GM18907 (cell line): ENCODE measurements around the gene SPECC1.
A peak's percentile ranks its signal among the peaks of the same experiment; 100 is the strongest.
"Not testable (repeated sequence)": the region's sequence is repeated elsewhere in the genome, so short reads cannot be mapped to it uniquely, and the experiment has no call there.

ENCODE experiments used
- ATAC-seq: cut with Tn5 transposase; IDR thresholded peaks from one replicate; pipeline ENCODE4 v1.9.1; 2021; ENCODE audit warnings: mild to moderate bottlenecking, moderate library complexity; ENCODE audit not compliant: unreplicated experiment

SPECC1 gene

DNA sequence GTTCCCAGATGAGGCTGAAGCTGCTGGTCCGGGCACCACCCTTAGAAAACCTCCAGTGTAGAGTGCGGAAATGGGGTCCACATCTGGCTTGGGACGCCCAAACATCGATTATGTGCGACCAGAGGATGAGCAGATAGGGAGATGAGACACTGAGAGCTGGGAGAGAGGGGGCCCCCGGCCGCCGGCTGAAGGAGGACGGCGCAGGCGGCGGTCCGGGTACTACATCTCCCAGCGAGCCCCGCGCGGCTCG lies 182 bp upstream of the SPECC1 start:
- ATAC-seq: no peak

DNA sequence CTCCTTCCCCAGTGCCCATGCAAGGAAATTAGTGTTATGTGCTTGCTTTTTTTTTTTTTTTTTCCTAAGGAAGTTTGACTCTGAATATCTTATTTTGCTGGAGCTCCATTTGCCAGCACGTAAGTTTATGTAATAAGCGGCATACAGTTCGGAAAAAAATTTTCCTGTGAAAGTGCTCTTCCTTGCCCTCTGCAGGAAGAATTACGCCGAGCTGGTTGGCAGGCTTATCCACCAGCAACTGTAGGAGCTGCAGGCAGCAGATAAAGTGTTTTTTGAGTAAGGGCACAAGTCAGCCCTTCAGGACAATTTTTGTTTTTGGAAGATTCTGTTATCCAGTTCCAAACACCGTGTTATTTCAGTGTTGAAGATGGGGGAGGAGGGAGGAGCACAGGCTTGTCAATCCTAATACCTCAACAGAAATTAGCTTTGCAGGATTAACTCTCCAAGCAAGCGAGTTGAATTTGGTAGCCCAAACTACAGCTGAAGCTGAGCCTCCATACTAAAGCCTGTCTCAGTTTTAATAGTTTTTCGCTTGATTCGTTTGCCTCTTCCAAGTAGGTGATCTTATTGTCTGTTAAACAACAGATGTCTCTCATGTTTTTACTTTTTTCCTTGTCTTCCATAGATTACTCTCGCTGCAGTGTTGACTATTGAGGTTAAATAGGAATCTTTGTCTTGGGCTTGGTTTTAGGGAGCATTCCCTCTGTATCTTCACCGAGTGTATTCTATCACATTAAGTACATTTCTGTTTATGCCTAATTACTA lies 1.1 kb downstream of the SPECC1 start:
- no peak for ATAC-seq

GRCh38 chr17:20010936-20011335 lies 1.8 kb downstream of the SPECC1 start:
- no peak for ATAC-seq

- no peak for ATAC-seq
Observed at GRCh38 chr17:20012017-20012536, 2.9 kb downstream of the SPECC1 start.

- ATAC-seq: not testable (repeated sequence)
Observed at GRCh38 chr17:20016475-20016992, 7.4 kb downstream of the SPECC1 start.

GRCh38 chr17:20022701-20023100 lies 13.5 kb downstream of the SPECC1 start:
- no peak for ATAC-seq

DNA sequence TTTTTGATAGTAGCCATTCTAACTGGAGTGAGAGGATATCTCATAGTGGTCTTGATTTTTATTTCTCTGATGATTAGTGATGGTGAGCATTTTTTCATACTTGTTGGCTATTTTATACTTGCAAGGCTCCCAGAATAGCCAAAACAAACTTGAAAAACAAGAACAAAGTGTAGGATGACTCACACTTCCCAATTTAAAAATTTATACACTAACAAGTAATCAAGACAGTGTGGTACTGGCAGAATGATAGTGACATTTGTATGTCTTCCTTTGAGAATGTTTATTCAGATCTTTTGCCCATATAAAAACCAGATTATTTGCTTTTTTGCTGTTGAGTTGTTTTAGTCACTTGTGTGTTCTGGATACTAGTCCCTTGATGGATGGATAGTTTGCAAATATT lies 17.8 kb downstream of the SPECC1 start:
- ATAC-seq: no peak

- ATAC-seq: no peak
Observed at GRCh38 chr17:20028443-20028842, 19.3 kb downstream of the SPECC1 start.

GRCh38 chr17:20032636-20033035 lies 23.5 kb downstream of the SPECC1 start:
- ATAC-seq: no peak

DNA sequence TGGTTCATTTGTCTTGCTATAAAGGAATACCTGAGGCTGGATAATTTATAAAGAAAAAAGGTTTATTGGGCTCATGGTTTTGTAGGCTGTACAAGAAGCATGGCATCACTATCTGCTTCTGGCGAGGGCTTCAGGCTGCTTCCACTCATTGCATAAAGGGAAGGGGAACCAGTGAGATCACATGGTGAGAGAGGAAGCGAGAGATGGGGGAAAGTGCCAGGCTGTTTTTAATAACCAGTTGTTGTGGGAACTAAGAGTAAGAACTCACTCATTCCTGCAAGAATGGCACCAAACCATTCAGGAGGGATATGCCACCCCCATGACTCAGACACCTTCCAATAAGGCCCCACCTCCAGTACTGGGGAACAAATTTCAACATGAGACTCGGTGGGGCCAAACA lies 24.3 kb downstream of the SPECC1 start:
- no peak for ATAC-seq

DNA sequence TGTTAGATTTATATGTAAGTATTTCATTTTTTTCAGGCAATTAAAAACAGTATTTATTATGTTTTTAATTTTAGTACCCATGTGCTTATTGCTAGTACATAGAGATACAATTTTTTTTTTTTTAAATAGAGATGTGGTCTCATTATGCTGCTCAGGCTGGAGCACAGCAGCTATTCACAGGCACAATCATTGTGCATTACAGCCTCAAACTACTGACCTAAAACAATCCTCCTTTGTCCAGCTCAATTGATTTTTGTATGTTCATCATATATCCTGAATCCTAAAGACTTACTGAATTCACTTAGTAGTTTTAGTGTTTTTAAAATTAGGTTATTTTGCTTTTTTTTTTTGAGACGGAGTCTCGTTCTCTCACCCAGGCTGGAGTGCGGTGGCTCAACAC lies 26.3 kb downstream of the SPECC1 start:
- no peak for ATAC-seq

- ATAC-seq: not testable (repeated sequence)
Observed at GRCh38 chr17:20037286-20037685, 28.1 kb downstream of the SPECC1 start.

DNA sequence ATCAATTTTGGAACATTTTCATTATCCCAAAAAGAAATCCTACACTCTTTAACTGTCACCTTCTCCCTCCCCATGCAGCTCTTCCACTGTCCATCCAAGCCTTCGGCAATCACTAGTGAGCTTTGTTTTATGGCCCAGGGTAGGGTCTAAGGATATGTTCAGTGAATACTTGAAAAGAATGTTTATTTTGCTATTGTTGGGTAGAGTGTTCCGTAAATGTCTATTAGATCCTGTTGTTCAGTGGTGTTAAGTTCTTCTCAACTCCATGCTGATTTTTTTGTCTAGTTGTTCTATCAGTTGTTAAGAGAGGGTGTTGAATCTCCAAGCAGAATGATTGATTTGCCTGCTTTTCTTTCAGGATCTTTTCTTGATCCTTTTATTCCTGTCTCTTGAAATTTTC lies 29.9 kb downstream of the SPECC1 start:
- ATAC-seq: no peak

GRCh38 chr17:20040216-20040615 lies 31.1 kb downstream of the SPECC1 start:
- no peak for ATAC-seq

DNA sequence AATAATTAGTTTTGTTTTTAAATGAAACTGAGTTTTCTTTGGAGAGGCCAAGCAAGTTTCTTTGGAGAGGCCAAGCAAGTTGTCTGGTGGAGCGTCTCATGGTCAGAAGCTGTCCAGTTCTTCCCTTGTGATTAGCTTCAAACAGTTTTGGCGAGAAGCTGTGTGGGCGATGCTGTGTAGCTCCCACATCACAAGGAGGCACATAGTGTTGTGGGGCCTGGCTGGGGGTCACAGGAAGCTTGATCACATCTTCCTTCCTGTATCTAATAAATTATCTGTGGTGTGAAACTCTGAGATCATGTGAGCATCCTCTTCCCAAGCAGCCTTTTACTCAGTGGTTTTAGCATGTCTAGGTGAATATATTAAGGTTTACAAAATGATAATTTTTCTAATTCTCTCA lies 33.9 kb downstream of the SPECC1 start:
- ATAC-seq: no peak

DNA sequence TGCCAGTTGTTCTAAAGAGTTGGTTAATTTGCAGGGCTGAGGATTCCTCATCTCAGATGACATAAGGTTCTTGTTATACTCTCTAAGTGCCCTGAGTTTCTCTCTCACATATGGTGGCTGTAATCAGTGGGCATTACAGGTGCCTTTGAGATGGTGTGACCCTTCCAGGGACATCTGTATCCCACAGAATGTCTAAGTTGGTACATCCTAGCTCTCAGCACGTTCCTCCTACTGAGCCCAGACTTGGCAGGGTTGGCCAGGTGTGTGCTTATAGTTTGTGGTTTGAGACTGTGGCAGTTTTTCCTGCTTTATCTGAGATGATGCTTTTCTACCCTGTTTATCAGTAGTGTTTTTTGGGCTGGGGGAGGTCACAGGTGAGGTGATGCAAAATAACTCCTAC lies 36.3 kb downstream of the SPECC1 start:
- no peak for ATAC-seq

DNA sequence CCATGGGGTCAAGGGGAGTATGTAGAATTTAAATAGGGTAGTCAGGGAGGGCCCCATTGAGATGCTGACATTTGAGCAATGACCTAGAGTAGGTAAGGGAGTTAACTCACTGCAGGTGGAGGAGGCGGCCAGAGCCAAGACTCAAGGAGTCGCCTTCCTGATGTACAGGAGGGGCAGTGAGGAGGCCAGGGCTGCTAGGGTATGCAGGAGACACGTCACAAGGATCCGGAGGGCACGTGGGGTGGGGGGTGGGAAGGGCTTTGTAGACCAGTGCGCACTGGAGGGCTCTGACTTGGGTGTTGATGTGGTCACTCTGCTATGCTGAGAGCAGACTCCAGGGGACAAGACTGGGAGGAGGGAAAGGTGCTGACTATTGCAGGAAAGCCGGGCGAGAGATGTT lies 37.5 kb downstream of the SPECC1 start:
- no peak for ATAC-seq

DNA sequence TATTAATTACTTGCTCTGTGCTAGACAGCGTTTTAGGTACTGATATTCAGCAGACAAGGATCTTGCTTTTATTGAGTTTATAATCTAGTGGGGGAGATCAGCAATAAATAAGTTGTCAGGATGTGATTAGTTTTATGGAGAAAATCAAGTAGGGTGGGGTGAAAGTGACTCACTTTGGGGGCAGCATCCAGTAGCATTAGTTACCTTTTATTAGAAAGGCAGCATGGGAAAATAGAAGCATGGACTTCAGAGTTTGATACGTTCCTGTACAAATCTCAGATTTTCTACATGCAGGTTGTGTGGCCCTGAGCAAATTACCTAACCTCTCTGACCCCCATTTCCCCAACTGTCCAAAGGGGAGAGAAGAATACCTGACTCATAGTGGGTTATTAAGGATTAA lies 42.5 kb downstream of the SPECC1 start:
- ATAC-seq: no peak

DNA sequence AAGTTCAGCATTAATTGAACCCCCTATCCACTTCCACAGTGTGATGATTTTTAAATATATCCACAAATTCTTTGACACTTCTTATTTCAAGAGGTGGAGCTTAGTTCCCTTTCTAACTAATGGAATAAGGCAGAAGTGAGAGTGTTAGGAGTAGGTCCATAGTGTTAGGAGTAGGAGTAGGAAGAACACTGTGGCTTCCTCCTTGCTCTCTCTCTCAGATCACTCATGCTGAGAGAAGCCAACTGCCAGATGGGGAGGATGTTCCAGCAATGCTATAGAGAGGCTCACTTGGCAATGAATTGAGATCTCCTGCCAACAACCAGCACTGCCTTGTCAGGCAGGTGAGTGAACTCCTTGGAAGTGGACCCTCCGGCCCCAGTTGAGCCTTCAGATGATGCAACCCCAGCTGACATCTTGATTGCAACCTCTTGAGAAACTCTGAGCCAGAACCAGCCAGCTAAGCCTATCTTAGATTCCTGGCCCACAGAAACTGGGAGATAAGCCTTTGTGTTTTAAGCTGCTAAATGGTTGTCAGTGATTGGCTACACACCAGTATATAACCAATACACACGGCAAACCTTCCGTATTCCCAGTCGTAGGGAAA lies 44.3 kb downstream of the SPECC1 start:
- no peak for ATAC-seq

DNA sequence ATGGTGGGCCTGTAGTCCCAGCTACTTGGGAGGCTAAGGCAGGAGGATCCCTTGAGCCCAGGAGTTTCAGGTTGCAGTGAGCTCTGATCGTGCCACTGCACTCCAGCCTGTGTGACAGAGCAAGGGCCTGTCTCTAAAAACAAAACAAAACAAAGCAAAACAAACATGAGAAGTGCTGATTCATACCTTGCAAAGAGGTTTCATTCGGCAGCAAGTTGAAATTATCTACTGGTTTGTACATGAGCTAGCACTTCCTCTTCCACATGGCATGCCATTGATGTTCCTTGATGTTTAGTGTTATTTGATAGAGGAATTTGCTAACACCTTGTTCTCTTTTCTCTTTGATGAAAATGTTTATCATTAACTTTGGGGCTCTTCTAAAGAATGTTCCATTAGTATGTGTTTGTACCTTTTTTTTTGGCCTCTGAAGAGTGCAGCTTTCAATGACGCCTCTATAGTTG lies 50.6 kb downstream of the SPECC1 start:
- ATAC-seq: no peak

DNA sequence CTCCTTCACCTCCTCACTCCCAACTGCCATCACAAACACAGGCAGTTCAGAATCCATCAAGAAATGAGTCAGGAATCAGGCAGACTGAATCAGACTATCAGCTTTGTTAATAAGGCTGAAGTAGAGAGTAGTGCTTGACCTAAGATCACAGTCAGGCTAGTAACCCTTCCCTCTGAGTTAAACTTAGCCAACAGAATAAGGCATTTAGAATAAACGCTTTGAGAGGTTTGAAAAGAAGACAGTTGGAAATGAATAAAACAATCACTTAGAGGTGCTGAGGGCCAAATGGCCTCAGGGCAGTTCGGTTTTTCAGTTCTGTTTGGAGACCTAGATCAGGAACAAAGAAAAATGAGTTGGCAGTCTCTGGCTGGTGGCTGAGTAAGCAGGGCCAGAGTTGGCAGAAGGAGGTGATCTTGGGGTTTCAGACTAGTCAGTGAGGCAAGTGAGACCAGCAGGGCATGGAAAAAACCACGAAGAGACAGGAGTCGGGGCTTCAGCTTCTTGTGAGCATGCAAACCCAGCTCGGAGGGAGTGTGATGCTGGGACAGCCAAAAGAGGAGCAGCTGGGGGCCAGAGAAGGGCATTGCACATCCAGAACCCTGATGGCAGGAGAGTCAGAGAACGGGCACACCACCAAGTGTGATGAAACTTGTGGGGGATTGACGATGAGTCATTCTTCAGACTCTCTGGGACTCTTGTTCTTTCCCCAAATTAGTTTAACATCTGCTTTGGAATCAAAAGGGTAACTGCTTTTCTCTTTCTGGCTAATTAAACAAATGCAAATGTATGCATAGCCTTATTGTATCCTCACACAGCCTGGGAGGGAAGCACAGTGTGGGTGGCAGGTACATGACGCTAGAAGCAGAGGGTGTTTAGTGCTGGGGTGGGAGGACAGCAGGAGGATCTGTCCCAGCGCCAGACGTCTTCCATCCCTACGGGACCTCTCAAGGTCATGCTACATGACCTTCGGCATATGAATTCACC lies 54.8 kb downstream of the SPECC1 start:
- peak; percentile 62 for ATAC-seq
